ENCODE measurements around the gene FADS2.

FADS2 gene

DNA sequence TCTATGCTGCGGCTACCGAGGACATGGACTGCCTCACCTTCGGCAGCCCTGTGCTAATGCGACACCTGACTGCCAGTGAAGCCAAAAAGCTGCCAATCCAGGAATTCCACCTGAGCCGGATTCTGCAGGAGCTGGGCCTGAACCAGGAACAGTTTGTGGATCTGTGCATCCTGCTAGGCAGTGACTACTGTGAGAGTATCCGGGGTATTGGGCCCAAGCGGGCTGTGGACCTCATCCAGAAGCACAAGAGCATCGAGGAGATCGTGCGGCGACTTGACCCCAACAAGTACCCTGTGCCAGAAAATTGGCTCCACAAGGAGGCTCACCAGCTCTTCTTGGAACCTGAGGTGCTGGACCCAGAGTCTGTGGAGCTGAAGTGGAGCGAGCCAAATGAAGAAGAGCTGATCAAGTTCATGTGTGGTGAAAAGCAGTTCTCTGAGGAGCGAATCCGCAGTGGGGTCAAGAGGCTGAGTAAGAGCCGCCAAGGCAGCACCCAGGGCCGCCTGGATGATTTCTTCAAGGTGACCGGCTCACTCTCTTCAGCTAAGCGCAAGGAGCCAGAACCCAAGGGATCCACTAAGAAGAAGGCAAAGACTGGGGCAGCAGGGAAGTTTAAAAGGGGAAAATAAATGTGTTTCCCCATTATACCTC lies 32.1 kb upstream of the FADS2 start:
- DNase-seq (ENCODE audit: low read depth in 2 of 2, low spot score in 1 of 2), result no peak

DNA sequence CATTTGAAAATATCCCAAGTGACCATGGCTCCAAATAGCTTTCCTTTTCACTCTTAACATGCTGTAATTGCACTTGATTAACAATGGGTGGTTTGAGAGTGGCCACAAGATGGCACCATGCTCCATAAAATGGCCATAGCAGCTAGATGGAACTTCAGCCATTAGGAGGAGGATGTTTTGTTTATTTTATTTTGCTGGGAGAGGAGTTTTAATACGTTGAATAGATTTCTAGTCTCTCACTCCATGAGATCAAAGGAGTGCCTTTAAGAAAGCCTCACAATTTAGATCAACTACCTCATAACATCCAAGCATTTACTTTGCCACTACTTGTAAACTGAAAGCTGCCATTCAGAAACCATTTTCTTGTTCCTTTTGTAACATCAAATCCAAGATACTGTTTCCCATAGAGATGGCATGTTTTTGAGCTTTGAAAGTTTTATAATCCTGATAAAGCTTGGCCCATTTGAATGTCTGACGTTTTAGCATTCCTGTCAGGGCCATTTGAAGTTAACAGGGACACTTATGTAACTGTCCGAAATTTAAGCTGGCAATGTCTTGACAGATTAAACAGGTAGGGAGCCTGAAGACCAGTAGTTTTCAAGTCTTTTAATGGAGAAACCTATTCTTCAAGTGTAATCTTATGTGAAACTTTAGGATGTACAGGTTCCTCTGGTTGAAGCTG lies 30.7 kb upstream of the FADS2 start:
- DNase-seq (ENCODE audit: low read depth in 2 of 2, low spot score in 1 of 2), result peak in 1 of 2 donors; percentile 51

DNA sequence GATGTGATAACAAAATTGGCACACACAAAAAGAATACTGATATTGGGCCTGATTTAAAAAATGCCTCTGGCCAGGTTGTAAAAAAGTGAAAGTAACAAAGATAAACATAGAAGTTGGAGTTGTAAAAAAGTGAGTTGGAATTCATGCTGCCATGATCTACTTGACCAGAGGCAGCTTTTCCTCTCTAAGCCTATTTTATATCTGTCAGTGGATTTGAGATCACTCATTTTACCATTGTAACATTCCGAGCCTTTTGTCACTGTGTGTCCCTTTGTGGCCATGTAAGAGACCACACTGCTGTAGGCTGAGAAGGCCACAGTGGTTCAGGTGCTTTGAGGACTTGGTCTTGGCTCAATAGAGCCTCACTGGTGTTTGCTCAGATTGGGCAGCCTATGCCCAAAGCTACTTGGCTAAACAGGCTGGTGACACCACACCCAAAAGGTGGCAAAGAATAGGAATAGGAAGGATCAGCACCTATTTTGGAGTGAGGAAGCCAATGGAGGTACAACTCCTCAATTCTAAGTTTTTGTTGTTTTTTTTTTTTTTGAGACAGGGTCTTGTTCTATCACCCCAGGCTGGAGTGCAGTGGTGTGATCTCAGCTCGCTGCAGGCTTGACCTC lies 28.3 kb upstream of the FADS2 start:
- no peak for DNase-seq (ENCODE audit: low read depth in 2 of 2, low spot score in 1 of 2)

DNA sequence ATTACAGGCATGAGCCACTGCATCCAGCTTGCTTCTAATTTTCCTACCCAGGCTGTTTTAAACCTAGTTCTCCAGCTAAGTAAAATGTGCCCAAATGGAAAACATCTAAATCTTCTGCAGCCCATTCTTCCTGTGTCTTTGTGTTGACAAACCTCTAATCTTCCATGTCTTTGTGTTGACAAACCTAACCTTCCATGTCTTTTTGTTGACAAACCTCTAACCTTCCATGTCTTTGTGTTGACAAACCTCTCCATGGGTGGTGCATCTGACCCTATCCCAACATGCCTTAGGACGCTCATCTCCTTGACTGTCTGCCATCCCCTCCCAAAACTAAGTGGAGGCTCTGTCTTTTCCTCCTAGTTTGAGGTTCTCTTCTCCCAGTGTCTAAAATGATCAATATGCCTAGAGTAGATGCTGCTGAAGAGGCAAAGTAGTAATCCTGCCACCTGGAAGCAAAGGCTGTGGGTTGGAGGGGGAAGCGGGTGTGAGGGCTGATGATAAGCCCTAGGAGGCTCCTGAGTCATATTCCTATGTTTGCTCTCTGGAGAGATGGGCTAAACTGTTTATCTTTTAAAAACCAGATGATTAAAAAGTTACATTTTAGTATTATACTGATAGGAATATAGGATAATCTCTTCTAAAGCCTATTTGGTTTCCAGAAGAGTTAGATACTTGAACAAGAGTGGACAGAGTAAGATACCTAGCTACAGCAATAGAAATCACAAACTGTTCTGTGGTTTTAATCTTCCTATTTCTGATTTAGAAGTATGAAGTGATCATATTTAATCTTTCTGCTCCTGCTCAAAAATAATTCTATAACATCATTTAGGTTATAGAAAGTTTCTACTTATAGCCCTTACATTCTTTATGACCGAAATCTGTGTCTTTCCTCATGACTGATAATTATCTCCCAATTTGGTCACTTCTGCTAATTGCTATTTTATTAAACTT lies 27.5 kb upstream of the FADS2 start:
- no peak for DNase-seq (ENCODE audit: low read depth in 2 of 2, low spot score in 1 of 2)

DNA sequence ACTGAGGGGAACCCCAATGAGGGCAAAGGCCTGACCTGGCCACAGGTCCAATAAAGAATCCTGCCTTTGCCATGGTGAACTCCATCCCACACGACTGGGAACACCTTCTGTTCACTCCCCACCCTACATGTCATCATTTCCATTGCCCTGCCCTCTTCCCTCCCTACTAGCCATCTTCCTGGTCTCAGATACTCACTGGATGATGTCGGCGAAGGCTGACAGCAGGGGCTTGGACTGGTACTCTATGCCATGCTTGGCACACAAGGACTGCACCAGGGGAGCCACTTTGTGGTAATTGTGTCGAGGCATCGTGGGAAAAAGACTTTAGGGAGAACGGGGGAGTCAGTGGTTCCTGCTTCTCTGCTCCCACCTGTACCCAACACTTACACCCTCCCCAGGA lies 25.5 kb upstream of the FADS2 start:
- no peak for DNase-seq (ENCODE audit: low read depth in 2 of 2, low spot score in 1 of 2)

DNA sequence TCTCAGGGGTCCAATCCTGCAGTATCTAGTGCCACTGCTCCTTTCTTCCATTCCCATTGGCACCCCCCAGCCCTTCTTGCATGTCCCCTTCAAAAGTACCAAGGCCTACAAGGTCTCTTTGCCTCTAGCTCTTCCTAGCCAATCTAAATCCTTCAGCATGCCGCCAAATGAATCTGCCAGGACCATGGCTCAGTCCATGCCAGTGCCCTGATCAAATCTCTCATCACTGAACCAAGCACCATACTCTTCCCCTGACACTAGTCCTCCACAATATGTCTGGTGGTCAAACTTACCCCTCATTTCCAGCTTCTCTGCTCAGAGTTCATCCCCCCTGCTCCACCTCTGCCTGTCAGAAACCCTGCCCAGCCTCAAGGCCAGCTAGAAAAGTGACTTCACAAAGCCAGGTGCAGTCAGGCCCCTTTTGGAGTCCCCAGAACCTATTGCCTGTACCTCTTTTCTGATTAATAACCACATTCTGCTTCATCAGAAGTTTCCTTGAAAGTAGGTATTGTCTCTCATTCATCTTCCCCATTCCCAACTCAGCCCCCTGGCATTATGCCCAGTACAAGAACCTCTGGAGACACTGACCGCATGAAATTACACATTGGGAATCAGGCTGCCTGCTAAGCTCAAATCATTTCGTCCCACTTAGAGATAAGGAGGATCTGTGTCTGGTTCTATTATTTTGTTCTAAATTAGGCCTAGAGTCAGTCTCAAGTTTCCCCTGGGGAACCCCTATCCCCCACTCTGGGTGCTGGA lies 24.0 kb upstream of the FADS2 start:
- no peak for DNase-seq (ENCODE audit: low read depth in 2 of 2, low spot score in 1 of 2)

DNA sequence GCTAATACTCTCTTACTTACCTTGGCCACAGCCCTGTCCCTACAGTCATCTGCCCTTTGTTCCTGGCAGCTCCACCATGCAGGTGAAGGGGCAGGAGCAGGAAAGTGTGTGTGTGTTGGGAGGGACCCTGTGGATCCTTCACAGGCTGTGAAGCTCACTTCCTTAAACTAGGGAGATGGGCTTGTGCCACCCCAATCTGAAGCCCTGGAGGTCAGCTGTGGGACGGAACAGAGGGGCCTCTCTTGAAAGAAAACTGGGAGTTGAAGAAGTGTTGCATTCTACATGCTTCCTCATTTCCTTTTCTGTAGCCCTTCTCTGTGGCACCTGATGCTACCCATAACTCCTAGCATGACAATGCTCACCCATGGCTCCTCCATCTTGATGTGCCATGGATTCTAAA lies 23.0 kb upstream of the FADS2 start:
- DNase-seq (ENCODE audit: low read depth in 2 of 2, low spot score in 1 of 2), result no peak

DNA sequence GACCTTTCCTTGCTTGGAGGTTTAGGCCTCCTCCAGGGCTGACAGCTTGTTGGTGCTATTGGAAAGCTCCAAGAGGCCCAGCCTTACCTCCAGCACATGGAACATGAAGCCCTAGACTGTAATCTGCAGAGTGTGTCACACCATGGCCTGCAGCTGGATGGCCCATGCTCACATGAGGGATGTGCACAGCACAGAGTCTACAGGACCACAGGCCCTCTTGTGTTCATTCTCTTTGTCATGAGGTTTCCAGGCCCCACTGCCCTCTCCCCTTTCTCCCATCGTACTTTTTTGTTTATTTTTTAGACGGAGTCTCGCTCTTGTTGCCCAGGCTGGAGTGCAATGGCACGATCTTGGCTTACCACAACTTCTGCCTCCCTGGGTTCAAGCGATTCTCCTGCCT lies 21.3 kb upstream of the FADS2 start:
- DNase-seq (ENCODE audit: low read depth in 2 of 2, low spot score in 1 of 2), result no peak

DNA sequence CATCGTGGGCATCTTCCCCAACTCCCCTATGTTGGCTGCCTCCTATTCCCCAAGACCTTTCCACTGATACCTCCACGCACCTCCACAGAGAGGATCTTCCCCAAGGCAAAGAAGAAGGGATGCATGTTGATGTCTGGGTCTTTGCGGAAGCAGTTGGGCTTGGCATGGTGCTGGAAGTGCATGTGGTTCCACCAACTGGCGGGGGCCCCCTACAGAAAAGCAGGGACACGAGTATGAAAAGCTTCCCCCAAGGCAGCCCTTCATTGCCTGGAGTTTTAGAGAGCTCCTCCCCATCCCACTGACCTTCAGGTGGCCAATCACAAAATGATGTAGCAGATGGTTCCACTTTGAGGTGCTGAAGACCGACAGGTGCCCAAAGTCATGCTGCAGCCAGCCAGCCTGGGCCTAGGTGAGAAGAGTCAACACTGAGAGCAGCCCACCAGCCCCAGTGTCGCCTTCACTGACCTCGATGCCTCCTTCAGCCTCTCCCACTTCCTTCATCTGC lies 17.4 kb upstream of the FADS2 start:
- no peak for DNase-seq (ENCODE audit: low read depth in 2 of 2, low spot score in 1 of 2)

DNA sequence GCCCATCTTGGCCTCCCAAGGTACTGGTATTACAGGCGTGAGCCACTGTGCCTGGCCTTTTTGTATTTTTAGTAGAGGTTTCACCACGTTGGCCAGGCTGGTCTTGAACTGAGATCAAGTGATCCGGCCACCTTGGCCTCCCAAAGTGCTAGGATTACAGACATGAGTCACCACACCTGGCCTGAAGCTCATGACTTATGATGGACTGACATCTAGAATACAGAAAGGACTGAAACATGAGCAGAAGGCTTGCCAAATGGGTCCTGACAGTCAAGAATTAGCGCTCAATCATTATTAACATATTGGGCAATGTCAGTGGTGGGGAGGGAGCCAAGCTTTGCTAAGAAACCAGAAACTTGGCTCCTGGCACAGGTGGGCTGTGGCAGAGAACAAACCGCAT lies 16.3 kb upstream of the FADS2 start:
- DNase-seq (ENCODE audit: low read depth in 2 of 2, low spot score in 1 of 2), result no peak

DNA sequence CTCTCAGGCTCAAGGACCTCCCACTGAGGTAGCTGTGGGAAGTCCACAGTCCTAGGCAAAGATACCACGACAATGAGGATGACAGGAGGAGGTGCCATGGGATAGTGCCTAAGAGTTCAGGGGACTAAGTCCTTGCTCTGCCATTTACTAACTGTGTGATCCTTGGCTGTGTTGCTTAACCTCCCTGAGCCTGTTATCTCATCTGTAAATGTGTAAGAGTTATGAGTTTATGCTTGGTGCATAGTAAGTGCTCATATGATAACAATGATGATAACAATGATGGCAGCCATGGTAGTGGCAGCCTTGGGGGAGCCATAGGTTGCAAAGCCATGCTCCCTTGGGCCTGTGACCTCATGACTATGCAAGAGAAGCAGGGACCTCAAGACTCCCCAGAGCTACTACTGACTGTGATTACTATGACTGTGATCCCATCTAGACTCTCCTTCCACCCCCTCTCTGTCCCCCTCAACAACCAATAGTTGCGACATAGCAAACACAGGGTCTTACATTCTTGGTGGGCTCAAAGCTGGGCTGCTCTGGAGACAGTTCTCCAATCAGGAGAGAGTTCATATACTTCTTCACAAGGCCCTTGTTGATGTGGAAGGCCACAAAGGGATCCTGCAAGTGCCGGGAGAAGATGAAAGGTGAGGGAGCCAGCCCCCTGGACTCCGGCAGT lies 15.2 kb upstream of the FADS2 start:
- DNase-seq (ENCODE audit: low read depth in 2 of 2, low spot score in 1 of 2), result no peak

DNA sequence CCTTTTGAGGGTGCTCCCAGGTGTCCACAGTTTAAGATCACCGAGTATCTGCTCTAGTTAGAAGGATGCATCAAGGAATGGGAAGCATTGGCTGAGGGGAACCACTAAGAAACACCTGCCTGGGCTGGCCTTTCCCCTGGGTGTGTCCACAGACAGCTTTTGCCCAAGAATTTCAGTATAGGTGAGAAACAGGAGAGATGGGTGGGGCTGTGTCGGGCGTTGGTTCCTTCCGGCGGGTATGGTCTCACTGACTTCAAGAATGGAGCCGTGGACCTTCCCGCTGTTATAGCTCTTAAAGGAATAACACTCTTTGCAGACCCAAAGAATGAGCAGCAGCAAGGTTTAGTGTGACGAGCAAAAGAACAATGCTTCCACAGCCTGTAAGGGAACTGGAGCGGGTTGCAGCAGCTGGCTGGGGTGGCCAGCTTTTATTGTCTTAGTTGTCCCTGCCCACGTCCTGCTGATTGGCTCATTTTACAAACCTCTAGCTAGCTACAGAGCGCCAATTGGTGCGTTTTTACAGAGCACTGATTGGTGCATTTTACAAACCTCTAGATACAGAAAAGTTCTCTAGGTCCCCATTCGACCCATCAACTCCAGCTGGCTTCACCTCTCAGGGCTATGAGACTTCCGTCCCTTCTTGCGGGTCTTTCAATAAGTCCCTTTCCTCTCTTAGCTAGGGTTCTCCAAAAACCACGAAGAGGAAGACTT lies 13.7 kb upstream of the FADS2 start:
- DNase-seq (ENCODE audit: low read depth in 2 of 2, low spot score in 1 of 2), result no peak

DNA sequence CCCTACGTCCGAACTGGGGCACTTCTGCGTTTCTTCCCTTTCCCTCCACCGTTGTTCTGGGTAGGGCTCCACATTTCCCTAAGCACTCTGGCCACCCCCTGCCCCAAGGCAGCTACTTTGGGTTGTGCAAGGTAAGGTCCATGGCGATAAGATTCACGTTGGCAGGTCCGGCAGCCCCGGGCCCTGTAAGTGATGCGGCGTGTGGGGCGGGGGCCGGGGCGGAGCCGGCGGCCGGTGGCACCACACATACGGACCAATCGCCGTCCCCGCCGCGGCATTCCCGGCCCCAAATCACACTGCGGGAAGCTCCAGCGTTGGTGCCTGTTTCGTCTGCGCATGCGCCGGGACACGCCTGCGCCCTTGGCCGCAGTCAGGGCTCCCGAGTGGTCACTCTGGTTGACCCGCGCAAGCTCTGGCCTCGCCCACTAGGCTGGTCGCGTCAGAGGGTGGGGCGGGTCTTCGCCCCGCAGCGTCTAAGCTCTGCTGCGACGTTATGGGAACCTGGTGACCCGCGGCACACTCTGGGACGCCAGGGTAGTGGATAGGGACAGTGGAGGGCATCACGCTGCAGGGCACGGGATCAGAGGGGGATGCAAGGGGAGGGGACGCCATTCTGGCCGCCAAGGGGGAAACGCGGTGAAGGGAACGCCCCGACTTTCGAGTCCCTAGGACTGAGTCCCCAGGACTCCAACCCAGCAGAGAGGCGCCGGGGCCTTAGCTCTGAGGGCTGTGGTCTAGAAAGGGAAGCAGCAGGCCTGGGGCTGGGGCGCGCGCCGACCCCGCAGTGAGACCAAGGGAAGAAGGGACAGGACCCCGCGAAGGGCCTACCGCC lies 12.9 kb upstream of the FADS2 start:
- no peak for DNase-seq (ENCODE audit: low read depth in 2 of 2, low spot score in 1 of 2)

DNA sequence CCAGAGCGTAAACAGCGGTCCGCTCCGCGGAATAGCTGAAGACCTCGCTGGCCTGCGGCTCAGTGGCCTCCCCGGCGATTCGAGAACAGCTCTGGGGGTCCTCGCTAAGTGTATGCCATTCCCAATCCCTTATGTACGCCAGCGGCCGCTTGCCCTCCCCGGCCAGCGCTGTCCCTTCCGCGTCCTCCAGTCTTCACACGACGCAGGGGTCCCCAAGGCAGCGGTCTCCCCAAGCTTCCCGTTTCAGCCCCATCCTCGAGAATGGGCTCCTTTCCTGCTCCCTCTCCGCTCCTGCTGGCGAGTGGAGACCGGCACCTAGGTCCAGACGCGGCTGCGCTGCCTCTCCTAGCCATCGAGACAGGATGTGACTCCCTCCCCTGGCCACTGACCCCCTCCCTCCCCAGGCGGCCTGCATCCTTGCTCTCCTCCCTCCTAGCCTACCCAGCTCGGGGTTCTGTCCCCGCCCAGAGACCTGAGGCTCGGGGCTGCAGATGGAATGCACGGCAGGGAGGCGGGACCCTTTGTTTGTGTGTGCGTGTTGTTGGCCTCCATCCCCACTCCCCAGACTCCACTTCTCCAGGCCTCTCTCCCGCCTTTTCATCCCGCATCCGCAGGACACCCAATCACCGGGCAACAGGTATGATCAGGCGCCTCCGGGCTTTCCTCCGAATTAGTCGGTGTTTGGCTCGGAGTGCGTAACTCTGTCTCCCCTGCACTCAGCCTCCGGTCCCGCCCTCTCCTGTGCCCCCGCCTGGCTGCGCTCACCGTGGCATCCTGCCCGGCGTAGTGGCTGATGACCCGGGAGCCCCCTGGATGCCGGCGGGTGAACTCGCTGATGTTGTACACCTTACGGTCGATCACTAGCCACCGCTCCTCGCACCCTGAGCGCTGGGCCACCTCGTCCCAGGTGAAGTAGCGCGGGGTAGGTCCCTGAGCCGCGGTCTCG lies 12.0 kb upstream of the FADS2 start:
- peak in 1 of 2 donors; percentile 33 for DNase-seq (ENCODE audit: low read depth in 2 of 2, low spot score in 1 of 2)

DNA sequence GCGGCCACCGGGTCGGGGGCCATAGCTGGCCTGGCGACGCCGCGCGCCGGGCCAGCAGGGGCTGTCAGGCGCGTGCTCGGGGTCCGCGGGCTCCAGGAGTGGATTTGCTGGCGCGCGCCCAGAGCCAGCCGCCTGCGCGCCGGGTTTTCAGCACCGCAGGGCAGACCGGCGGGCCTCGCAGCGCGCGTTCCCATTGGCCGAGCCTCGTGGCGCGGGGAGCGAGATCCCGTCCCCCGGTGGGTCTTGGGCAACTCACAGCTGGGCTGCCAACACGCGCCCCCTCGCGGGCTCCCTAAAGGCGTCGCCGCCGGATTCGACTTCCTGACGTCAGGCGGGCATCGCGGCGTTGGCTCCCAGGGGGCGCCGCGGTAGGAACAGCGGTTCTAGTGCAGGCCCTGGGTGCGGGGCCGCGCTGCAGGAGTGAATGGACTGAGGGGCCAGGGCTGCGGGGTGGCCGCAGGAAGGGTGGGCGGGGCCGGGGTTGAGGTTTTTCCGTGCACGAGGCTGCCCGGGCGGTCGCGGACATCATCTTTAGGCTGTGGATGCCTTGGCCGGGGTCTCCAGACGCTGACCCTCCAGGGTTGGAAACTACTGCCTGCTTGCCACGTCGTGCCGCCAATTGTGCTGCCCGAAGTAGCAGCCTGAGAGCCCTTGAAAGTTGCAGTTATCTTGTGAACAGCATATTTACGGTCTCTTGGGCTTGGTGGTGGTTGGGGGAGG lies 11.2 kb upstream of the FADS2 start, which contains the start of gene FADS1:
Gene FADS1, minus strand, starts transcription at position 268 of the 720 bp plus-strand sequence. Its CDS starts 74 bp downstream, at position 194.
- peak in 1 of 2 donors; percentile 36 for DNase-seq (ENCODE audit: low read depth in 2 of 2, low spot score in 1 of 2)

DNA sequence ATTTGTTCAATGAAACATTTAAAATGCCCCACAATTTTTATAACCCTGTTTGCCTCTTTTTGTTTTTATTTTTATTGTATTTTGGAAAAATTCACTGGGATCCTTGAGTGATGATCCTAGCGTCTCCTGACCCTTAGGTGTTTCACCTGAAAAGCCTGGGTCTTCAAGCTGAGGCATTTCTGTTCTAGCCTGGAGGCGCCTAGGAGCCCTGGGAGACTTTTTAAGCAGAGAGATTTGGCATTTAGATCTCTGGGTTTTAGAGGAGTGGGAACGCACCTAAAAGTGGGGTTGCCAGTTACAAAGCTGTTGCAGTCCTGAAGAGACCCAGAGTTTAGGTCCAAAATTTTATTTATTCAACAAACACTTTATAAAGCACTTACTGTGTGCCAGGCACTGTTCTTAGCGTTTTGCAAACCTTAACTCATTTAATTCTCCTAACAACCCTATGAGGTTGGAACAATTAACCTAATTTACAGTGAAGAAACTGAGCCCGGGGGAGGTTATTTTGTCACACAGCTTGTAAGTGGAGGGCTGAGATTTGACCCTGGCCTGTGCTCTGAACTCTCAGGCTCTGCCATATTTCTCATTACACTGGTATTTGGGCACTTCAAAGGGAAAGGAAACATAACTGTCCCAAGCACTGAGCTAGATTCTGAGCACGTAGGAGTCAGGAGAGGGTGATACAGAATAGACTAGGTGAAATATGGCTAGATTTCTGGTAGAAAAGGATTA lies 10.5 kb upstream of the FADS2 start:
- no peak for DNase-seq (ENCODE audit: low read depth in 2 of 2, low spot score in 1 of 2)
